HG03139 (cell line): ENCODE data around the gene POP5.
"Not testable (repeated sequence)": the region's sequence is repeated elsewhere in the genome, so short reads cannot be mapped to it uniquely, and the experiment has no call there.

Experiments
- ATAC-seq: cut with Tn5 transposase; IDR thresholded peaks from one replicate; pipeline ENCODE4 v1.9.1; 2021; ENCODE audit not compliant: unreplicated experiment

Gene POP5

DNA sequence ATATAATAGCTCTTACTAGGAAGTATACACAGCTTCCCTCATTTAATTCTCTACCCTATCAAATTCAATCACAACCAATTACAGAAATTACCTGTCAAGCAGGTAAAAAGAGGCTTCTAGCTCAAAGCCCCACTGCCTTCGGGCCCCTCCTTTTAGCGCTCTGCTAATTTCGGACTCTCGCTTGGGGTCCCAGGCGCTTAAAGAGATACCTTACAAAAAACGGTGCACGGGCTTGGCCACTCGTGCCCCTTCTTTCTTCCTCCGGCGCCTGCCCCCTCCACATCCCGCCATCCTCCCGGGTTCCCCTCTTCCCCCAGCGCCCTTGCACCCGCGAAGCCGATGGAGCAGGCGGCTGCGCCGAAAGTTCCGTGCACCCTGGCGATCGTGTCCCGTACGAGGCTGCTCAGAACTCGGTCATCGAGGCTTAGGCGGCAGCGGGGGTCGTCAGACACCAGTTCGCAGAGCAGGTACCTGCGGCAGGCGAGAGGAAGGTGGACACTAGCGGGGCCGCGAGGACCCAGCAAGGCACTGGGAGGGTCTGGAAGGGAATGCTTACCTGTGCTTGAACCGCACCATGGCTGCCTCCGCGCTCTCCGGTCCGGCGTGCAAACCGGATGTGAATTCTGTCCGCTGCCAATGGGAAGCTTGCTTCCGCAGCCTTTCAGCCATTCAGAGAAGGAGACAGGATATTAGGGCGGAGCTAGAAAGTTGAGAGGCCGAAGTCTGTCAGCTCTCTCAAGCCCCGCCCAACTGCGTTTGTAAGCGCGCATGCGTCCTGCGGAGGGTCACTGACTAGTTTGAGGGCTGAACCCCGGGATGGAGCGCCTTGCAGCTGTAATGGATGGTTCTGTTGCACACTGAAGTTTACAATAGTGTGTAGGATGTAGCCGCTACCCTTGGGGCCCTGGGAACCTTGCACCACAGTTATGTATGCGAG, at the start of gene POP5:
TSS of gene POP5 (minus strand) at position 616 of the 937 bp plus-strand sequence. CDS start at position 576, 40 bp downstream.
- peak; percentile 82 for ATAC-seq

DNA sequence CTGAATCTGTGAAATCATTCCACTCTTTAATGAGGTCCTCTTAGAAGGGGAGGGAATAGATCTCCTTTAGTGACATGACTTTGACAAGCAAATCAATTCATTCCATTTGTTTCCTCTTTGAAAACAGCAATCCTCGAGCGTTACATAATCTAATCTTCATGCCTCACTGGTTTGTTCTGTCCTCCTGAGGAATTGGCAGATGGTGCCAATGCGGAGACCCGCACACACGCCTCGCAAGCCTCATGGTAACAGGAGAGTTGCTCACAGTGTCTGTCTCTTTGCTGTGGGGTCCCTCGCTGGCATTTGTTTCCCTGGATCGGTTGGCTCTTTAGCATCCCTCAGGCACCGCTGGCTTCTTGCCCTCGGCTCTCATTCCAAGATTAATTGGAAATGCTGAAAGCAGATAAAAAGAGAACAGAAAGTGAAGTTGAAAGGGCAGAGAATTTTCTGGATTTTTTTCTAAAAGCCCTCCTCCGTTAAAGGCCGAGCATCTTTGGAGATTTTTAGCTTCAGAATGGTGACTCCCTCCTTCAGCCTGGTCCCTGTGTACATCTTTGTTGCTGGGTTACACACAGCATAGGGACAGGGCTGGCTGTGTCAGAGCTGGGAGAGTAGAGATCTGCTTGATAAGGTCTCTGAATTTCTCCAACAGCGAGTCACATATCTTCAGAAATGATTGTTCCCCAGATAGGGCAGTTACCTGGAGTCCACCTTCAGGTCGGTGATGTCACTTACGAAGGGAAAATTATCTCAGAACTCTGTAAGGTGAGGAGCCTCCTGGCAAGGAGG, 49.1 kb upstream of the POP5 start:
- no peak for ATAC-seq

- ATAC-seq, result no peak
Observed at GRCh38 chr12:120628919-120629318, 47.7 kb upstream of the POP5 start.

GRCh38 chr12:120625557-120626419, 44.6 kb upstream of the POP5 start:
- ATAC-seq, result no peak

GRCh38 chr12:120620624-120621023, 39.4 kb upstream of the POP5 start:
- no peak for ATAC-seq

DNA sequence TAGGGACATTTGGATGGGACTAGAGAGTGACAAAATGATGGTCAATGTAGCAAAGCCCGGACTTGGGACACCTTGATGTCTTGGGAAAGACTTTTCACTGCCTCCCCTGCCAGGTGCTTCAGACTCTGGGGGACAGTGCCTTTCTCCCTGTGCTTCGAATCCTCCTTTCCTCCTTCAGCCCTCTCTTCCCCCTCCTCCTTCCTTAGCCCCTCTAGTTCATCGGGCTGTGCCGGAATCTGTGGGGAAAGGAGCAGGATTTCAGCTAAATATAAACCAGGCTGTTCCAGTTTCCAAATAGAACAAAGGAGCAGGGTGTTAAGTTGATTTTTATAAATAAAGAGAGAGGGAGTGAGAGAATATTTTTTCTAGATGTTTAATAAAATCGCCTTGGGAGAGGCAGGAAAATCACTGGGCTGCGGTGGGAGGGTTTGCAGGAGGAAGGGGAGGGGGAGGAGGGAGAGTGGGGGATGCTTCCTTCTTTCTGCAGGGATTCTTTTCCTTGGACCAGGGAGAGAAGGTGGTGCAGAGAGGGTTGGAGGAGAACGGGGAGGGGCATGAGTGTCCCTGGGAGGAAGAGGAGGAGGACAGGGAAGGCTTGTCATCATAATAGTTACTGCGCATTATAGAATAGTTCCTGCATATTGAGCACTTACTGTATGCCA, 37.9 kb upstream of the POP5 start:
- ATAC-seq, result no peak

GRCh38 chr12:120617767-120618166, 36.6 kb upstream of the POP5 start:
- not testable (repeated sequence) for ATAC-seq

DNA sequence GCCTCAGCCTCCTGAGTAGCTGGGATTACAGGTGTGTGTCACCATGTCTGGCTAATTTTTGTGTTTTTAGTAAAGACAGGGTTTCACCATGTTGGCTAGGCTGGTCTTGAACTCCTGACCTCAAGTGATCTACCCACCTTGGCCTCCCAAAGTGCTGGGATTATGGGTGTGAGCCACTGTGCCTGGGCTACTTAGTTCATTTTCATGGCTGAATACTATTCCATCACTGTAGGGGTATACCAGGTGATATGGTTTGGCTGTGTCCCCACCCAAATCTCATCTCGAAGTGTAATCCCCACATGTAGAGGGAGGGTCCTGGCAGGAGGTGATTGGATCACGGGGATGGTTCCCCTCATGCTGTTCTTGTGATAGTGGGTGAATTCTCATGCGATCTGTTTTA, 36.0 kb upstream of the POP5 start:
- not testable (repeated sequence) for ATAC-seq

GRCh38 chr12:120614848-120615247, 33.6 kb upstream of the POP5 start:
- no peak for ATAC-seq

- ATAC-seq, result not testable (repeated sequence)
Observed at GRCh38 chr12:120611534-120611933, 30.3 kb upstream of the POP5 start.

DNA sequence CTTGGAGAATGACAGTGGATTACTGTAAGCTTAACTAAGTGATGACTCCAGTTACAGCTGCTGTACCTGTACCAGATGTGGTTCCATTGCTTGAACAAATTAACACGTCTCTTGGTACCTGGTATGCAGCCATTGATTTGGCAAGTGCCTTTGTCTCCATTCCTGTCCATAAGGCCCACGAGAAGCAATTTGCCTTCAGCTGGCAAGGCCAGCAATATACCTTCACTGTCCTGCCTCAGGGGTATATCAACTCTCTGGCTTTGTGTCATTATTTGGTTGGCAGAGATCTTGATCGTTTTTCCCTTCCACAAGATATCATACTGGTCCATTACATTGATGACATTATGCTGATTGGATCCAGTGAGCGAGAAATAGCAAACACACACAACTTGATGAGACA, 29.4 kb upstream of the POP5 start:
- ATAC-seq, result no peak

GRCh38 chr12:120602416-120602815, 21.2 kb upstream of the POP5 start:
- ATAC-seq, result not testable (repeated sequence)

DNA sequence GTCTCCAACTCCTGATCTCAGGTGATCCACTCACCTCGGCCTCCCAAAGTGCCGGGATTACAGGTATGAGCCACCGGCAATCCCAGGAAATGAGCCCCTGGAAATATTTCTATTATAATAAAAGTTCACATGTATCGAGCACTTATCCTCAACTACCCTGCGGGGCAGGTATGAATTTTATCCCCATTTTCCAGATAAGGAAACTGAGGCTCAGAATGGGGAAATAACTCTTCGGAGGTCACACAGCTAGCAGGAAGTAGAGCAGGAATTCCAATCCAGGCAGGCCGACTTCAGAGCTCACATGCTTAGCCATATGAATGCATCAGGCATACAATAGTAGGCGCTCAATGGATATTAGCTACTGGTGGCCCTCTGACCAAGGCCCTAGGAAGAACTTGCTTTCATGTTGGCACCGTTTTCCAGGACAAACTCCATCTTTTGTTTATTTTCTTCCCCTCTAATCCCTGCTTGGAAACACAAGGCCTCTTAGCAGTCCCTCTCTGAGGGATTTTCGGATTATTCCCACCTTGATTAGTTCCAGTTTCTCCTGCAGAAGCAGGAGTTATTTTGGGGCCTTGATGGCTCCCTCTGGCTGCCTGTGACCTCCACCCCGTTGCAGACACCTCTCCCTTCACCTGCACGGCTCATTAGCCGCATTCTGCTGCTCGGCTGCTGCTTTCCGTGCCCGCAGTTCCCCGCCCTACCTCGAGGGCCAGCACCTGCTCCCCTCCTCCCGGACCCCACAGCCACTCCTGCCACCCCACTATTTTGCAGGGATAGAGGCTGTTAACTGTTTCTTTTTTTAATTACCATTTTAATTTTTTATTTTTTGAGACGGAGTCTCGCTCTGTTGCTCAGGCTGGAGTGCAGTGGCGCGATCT, 18.7 kb upstream of the POP5 start:
- ATAC-seq, result no peak

DNA sequence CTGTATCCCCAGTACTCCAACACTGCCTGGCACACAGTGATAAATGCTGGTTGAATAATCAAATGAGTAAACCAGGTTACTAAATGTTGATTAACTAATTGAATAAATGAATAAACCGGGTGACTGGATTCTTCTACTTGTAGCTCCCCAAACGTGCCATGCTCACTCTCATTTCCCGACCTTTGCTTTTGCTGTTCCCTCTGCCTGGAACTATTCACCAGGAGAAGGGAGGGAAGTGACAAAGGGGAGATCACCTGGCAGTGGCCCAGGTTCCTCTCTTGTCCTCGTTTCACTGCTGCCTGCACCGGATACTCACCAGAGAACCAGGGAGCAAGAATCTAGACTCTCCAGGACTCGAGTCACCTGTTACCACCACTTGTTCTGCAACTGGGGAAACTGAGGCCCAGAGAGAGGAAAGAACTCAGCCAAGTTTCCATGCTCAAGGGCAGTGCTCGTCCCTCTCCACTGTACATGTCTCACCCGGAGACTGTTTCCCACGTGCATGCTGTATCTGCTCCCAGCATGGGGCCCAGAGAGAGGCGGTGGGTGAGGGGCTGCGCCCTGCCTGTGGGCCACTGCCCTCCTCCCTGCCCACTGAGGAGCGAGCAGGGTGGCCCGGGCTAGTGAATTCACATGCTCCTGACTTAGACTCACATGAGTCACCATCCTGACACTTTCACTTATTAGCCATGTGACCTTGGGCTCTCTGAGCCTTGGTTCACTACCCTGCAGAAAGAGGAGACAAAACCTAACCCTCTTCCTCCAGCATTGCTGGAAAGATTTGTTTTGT, 17.7 kb upstream of the POP5 start:
- ATAC-seq, result no peak

DNA sequence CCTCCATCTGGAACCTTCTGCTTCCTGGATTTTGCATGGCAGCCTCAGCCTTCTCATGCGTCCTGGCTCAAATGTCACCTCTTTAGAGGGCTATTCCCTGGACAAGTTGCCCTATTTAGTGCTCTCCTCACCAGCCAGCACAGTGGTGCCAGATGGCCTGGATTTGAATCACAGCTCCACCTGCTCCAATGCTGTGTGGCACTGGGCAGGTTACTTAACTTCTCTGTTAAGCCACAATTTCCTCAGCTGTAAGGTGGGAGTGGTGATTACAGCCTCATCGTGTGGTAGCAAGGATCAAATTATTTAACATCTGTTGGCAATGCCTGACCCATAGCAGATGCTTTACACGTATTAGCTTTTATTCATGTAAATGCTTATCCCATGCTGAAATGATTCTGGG, 16.7 kb upstream of the POP5 start:
- no peak for ATAC-seq

DNA sequence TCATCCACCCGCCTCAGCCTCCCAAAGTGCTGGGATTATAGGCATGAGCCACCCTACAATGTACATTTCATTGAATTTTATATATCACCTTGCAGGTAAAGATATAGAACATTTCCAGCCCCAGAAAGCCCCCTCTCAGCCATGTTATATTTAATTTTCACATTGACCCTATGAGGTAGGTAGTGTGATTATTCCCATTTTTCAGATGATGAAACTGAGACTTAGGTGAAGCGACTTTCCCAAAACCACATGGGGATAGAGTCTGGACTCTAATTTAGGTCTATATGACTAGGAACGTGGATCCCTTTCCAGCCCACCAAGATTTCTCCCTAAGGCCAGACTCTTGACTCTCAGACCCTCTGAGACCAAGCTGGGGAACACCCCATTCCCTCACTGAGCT, 15.7 kb upstream of the POP5 start:
- no peak for ATAC-seq

- ATAC-seq, result no peak
Observed at GRCh38 chr12:120592121-120593049, 11.2 kb upstream of the POP5 start.
